Dedifferentiated amniotic fluid mesenchymal stem cell (primary cell): ENCODE results near the gene ATP1A1.

Experiments
- DNase-seq: peaks from one replicate; pipeline ENCODE4 v3.0.0-alpha.2; 2016; ENCODE audit errors: extremely low spot score

ATP1A1 gene

GRCh38 chr1:116345011-116345410, 28.0 kb upstream of the ATP1A1 start:
- DNase-seq, result no peak

- no peak for DNase-seq
Observed at GRCh38 chr1:116345843-116346242, 27.2 kb upstream of the ATP1A1 start.

GRCh38 chr1:116346943-116347673, 25.9 kb upstream of the ATP1A1 start:
- DNase-seq, result no peak

GRCh38 chr1:116347696-116348095, 25.3 kb upstream of the ATP1A1 start:
- no peak for DNase-seq

GRCh38 chr1:116350097-116350645, 22.9 kb upstream of the ATP1A1 start:
- DNase-seq, result no peak

- no peak for DNase-seq
Observed at GRCh38 chr1:116351914-116352313, 21.1 kb upstream of the ATP1A1 start.

GRCh38 chr1:116352349-116352813, 20.7 kb upstream of the ATP1A1 start:
- no peak for DNase-seq

GRCh38 chr1:116353155-116353554, 19.9 kb upstream of the ATP1A1 start:
- no peak for DNase-seq

- no peak for DNase-seq
Observed at GRCh38 chr1:116356067-116356466, 17.0 kb upstream of the ATP1A1 start.

GRCh38 chr1:116356673-116357072, 16.4 kb upstream of the ATP1A1 start:
- no peak for DNase-seq

GRCh38 chr1:116357487-116357886, 15.6 kb upstream of the ATP1A1 start:
- DNase-seq, result no peak

GRCh38 chr1:116359060-116359830, 13.8 kb upstream of the ATP1A1 start:
- peak; percentile 53 for DNase-seq

- DNase-seq, result no peak
Observed at GRCh38 chr1:116359871-116360270, 13.2 kb upstream of the ATP1A1 start.

GRCh38 chr1:116360429-116361173, 12.4 kb upstream of the ATP1A1 start:
- no peak for DNase-seq

- no peak for DNase-seq
Observed at GRCh38 chr1:116361648-116362047, 11.4 kb upstream of the ATP1A1 start.

- DNase-seq, result no peak
Observed at GRCh38 chr1:116362050-116362449, 11.0 kb upstream of the ATP1A1 start.

- no peak for DNase-seq
Observed at GRCh38 chr1:116365353-116365780, 7.7 kb upstream of the ATP1A1 start.

GRCh38 chr1:116365857-116366256, 7.2 kb upstream of the ATP1A1 start:
- no peak for DNase-seq

GRCh38 chr1:116367256-116367945, 5.6 kb upstream of the ATP1A1 start:
- no peak for DNase-seq

- no peak for DNase-seq
Observed at GRCh38 chr1:116368241-116368640, 4.8 kb upstream of the ATP1A1 start.

GRCh38 chr1:116370181-116370580, 2.9 kb upstream of the ATP1A1 start:
- DNase-seq, result no peak
